GM19467 (cell line): Measurements from ENCODE around the gene OTOP3.
"Not testable (repeated sequence)": the region's sequence is repeated elsewhere in the genome, so short reads cannot be mapped to it uniquely, and the experiment has no call there.

Source experiments
- ATAC-seq: cut with Tn5 transposase; IDR thresholded peaks from one replicate; pipeline ENCODE4 v1.9.1; 2021; ENCODE audit warnings: mild to moderate bottlenecking, moderate library complexity; ENCODE audit not compliant: unreplicated experiment

OTOP3 gene

DNA sequence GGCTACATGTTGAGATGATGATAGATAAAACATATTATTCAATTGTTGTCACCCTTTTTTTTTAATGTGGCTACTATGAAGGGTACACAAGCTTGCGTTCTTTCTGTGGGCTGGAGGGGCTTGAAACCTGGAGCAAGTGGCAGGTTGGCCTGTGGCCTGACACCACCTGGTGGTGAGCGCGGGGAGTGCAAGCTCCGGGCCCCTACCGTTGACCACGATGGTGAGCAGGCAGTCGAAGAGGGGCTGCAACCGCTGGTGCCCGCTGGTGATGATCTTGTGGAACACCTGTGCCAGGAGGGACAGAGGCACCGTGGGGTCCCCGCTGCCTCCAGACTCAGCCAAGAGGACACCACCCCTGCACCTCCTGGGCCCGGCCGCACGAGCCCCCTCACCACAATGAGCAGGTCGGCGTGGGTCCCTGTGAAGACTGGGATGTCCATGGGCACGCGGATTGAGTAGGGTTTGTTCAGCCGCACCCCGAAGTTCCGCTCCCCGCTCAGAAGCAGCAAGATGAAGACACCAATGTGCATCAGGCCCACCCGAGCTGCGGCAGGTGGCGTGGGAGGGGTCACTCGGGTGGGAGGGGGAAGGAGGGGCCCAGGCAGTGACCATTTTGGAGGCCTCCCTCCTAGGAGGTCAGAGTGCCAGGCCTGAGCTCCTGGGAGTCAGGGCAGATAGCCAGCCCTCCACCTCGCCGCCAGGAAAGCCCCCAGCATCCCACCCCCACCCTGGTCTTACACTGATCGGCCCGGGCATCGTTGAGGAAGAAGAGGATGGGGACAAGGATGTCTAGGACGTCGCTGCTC is 22.4 kb downstream of the OTOP3 start:
- ATAC-seq = no peak

- no peak for ATAC-seq
These were observed 24.3 kb downstream of the OTOP3 start for GRCh38 chr17:74959826-74960515.

- no peak for ATAC-seq
These were observed 25.1 kb downstream of the OTOP3 start for GRCh38 chr17:74960570-74961342.

DNA sequence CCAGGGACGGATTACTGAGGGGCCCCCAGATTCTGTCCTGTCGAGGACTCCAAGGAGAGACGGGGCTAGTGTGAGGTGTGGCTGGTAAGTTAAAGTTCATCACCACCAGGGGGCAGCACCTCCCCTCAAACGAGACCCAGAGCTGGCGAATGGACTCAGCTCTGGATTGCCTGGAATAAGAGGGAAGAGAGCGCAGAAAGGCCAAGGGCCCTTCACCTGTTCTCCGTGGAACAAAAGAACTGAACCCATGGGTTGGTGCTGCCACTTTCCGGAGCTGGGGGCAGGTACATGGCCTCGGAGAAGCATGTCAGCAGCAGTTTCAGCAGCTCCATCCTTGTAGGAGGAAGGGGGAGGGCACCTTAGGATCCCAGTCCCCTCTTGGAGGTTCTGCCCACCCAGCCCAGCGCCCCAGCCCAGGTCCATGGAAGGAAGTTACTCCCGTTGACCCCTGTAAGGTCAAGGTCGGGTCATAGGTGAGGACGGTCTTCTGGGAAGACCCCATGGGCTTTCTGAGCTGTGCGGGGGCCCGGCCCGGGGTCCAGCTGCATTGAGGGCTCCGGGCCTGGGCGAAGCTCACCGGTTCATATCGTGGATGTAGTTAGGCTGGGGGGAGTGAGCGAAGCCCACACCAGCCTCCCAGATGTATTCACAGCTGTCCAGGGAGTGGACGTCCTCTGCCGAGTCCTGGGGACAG is 26.1 kb downstream of the OTOP3 start:
- no peak for ATAC-seq

GRCh38 chr17:74962622-74963394 is 27.1 kb downstream of the OTOP3 start:
- no peak for ATAC-seq

DNA sequence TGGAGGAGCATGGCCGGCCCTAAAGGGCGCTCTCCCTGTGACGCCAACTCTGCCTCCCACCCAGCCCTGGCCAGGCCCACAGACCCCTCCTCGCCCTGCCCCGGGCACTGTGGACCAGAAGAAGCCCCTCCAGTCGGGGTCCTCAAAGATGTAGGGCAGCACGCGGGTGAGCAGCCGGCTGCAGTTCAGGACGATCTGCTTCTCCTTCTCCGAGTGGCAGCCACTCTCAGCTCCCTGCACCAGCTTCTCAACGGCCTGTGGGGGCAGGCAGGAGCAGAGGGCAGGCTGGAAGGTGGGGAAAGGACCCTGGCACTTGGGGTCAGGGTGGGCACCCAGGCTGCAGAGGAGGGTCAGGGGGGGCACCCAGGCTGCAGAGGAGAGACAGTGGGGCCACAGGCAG is 28.0 kb downstream of the OTOP3 start:
- ATAC-seq = no peak

GRCh38 chr17:74964246-74964761 is 28.6 kb downstream of the OTOP3 start:
- no peak for ATAC-seq

DNA sequence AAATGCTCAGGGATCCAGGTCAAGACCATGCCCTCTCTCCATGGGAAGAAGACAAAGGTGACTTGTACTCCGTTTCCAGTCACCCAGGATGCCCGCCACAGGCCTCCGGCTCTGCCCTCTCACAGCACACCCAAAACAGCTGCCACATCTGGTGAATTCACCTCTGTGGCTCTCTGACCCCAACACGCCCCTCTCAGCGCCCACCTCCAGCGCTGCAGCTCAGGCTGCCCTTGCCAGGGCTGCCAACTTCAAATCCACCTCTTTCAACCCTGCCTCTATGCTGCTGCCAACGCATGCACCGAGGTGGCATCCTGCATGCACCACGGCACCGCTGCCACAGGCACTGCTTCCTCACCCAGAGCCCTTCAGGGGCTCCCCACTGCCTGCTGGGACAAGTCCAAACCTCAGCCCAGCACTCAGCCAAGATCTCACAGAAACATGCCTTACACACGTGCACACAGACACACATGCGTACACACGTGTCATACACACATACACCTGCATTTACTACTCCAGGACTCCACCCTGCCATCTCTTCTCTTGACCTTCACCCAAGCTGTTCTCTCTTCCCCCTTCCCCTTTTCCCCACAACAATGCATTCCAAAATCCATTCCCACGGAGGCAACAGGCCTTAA is 29.4 kb downstream of the OTOP3 start:
- no peak for ATAC-seq

DNA sequence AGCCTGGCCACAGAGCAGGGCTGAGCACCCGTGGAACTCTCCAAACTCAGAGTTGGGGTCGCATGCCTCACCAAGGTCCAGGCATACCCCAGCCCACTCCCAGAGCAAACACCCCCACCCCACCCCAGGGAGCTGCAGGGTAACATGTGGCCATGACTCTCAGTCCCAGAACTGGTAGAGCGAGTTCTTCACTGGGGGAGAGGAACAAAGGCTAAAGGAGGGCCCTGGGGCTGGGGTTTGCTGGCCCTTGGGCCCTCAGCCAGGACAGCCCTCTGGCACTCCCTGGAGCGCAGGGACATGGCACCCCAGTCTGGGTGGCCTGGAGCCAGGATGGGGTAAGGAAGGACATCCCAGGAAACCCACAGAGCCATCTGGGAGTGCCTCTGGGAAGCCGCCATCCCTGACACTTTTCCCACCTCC is 32.7 kb downstream of the OTOP3 start:
- no peak for ATAC-seq

GRCh38 chr17:74969501-74969900 is 33.8 kb downstream of the OTOP3 start:
- not testable (repeated sequence) for ATAC-seq

DNA sequence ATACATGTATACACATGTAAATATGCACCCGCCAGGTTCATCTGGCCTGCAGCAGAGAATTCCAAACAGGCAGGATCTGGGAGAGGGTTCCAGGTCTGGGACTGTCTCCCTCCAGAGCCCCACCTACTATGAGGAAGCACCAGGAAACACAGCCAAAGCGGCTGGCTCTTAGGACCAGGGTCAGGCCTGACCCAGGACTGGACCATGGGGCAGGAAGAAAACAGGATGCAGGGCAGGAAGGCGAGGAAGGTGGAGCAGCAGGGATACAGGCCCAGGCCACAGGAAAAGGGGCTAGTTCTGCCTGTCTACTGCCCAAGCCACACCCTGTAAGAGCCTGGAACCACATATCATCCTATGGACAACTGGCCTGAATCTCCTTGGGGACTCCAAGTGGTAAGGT is 34.7 kb downstream of the OTOP3 start:
- ATAC-seq = no peak

DNA sequence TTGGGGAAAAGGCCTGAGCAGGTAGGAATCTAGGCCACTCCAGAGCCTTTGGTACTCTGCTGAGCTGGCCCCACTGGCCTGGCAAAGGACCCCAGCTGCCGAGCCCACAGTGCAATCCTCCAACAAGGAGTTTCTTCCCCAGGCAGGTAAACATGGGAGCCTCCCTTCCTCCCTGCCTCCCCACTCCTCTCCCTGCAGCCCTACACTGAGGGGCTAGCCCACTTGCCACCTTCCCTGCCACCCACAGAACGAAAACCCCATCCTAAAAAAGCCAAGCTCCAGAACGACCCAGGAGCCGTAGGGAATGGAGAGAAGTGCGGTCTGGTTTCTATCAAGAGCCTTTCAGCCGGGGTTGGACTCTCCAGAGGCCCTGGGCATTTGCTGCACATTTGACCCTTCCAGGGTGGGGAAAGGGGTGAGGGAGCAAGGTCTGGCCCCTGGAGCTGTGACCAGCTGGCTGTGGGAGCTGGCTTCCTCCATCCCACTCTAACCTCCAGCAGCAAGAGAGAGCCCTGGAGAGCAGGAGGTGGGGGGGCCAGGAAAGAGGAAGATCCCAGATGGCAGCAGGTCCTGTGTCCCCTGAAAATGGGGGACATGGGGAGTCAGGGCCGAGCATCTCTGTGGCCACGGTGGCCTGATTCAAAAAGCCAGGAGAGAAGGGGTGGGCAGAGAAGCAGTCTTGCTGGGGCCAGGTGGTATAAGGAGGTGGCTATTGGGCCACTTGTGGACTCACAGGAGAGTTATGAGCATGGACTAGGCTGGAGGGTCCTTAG is 35.6 kb downstream of the OTOP3 start:
- no peak for ATAC-seq

GRCh38 chr17:74971842-74972106 is 36.1 kb downstream of the OTOP3 start:
- ATAC-seq = no peak

DNA sequence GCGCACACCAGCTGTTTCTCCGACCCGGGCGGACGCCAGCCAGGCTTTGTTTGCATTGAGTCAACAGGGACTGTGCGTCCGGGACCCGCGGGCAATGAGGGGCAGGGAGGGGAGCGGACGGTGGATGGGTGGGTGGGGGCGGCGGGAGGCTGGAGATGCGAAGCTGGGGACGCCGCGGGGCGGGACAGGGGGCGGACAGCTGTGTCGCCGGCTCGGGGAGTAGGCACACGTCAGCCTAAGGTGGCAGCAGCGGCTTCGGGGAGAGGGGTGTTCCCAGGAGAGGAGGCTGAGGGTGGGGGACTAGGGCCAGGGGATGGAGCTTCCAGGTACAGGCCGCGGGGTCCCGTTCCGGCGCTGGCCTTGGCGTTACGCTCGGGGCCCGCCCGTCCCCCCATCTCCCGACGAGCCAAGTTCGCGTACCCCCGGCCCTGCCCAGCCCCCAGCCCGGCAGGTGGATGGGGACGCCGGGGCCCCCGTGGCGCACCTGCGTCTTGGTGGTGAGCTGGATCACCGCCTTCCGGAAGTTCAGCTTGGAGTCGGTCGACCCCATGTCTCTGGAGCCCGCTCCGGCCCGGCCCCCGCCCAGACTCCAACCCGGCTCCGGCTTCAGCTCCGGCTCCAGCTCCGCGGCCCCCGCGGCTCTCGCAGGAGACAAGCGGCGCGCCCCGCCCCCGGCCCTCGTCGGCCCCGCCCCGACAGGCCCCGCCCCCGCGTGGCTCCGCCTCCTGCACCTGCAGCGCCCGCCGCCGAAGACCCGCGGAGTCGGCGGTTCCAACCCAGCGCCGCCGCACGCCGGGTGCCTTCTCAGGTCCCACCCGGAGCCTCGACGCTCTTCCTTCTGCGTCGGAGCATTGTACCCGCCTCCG is 36.6 kb downstream of the OTOP3 start, which contains the start of gene HID1:
HID1 (minus strand) TSS at position 653 of the 866 bp plus-strand sequence; CDS start at position 550, 103 bp downstream.
- no peak for ATAC-seq

GRCh38 chr17:74972973-74973328 is 37.3 kb downstream of the OTOP3 start:
- ATAC-seq = no peak

DNA sequence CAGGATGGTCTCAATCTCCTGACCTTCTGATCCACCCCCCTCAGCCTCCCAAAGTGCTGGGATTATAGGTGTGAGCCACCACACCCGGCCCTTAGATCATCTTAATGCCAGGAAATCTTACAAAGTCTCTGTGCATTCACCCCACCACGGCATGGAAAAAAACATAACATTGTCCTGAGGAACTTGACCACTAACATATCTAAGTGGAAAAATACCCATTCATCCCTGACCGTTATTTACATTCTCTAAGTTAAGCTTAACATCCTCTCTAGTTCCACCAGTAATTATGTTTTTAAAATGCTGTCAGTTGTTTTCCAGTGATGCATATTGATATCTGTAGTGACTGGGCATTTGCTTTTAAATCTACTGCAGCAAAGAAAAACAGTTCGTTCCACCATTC is 40.2 kb downstream of the OTOP3 start:
- no peak for ATAC-seq

GRCh38 chr17:74977802-74978201 is 42.1 kb downstream of the OTOP3 start:
- no peak for ATAC-seq

- ATAC-seq = no peak
These were observed 42.5 kb downstream of the OTOP3 start for GRCh38 chr17:74978240-74978639.
